Dedifferentiated amniotic fluid mesenchymal stem cell (primary cell): ENCODE results near the gene TBCD.

Experiments used
- DNase-seq: peaks from one replicate; pipeline ENCODE4 v3.0.0-alpha.2; 2016; ENCODE audit errors: extremely low spot score

Gene TBCD

DNA sequence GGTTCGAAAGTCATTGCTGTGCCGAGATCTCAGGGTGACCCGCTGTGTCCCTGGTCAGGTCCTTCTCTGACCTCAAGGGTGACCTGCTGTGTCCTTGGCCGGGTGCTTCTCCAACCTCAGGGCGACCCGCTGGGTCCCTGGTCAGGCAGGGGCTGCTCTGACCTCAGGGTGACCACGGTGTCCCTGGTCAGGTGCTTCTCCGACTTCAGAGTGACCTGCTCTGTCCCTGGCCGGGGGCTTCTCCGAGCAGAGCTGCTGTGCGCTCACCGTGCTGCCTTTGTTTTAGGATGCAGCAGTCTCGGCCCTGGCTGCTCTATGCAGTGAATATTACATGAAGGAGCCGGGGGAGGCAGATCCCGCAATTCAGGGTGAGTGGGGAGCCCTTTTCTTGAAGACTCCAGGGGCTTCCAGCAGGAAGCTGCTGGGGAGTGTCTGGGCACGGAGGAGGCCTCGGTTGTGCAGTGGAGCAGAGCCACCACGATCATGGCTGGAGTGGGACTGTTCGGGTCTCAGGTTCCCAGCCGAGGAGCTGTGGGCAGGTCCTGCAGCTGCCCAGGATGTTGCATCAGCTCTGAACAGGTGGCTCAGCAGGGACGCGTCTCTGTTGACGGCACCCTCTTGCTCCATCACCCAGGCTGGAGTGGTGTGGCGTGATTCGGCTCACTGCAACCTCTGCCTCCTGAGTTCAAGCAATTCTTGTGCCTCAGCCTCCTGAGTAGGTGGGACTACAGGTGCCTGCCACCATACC lies 171.7 kb downstream of the TBCD start:
- DNase-seq, result no peak

- no peak for DNase-seq
These were observed 172.3 kb downstream of the TBCD start for GRCh38 chr17:82924214-82924613.

GRCh38 chr17:82924812-82925211 lies 172.9 kb downstream of the TBCD start:
- DNase-seq, result no peak

DNA sequence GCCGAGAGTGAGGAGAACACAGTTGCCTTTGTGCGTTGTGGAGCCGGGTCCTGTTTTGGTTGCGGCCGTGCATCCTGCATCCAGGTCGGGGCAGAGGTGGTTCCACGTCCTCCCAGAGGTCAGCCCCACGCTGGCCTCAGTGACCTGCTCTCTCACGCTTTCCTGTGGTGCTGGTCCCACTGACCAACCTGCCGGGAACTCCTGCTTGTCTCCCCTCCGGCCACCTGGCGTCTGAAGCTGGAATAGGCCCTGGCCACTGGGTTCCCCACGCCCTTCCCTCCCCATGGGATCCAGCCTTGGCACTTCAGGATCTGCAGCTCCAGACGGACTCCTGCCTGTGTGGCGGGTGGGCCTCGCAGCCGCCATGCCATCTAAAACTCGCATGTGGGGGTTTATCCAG lies 173.5 kb downstream of the TBCD start:
- no peak for DNase-seq

DNA sequence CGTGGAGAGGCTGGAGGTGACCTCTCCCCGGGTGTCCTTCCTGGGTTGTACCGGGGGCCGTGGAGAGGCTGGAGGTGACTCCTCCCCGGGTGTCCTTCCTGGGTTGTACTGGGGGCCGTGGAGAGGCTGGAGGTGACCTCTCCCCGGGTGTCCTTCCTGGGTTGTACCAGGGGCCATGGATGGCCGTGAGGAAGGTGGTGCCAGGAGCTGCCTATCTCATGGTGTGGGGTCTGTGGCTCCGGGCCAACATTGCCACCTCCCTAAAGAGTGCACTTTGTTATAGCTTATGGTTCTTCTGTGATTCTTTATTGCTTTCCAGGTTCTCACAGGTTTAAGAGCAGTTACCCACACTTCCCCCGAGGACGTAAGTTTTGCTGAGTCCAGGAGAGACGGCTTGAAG lies 174.2 kb downstream of the TBCD start:
- DNase-seq, result no peak

GRCh38 chr17:82926716-82927115 lies 174.9 kb downstream of the TBCD start:
- DNase-seq, result no peak

DNA sequence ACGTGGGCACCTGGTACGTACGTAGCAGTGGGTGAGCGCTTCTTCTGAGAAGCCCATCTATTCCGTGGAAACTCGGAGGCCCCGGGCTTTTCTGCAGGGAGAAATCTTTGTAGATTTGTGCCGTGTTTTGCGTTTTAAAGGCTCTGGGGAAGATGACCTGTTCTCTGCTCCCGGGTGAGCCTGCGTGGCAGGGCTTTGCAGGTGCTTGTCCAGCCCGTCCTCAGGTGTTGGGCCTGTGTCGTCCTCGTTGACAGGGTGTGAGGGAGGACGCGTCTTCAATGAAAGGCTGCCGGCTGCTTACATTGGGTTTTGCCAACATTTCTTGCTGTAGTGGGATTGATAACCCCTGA lies 175.4 kb downstream of the TBCD start:
- DNase-seq, result no peak

DNA sequence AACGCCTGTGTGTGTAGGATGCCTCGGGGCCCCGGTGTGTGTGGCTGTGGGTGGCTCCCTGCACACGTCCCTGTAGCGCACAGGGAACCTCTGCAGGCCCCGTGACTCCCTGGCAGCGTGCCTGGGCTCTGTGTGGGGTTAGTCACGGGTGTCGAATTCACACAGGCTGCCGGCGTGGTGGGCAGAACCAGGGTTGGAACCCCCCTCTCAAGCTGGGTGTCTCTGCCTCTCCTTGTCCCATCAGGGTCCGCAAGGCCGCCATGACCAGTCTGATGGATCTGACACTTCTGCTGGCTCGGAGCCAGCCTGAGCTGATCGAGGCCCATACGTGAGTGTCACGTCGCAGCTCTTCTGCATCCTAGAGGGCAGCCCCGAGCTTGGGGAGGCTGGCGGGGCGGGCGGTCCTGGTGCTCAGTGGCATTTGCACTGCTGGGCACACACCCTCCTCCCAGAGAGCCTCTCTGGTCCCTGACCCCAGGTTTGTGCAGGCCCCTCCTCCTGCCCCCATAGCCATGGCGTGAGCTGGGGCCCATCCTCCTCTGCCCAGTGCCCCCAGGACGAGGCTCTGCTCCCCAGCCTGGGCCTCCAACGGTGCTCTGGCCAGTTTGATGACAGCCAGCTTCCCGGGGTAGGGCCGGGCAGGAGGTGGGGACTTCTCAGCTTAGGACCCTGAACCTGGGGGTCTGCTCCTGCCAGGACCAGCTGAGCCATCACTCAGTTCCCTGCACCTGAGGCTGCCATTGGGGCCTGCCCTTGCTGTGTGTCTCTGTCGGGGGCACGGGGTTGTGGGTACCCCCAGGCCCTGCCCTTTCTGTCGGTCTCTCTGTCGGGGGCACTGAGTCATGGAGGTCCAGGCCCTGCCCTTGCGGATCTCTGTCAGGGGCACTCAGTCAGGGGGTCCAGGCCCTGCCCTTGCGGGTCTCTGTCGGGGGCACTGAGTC lies 176.1 kb downstream of the TBCD start:
- DNase-seq, result no peak

DNA sequence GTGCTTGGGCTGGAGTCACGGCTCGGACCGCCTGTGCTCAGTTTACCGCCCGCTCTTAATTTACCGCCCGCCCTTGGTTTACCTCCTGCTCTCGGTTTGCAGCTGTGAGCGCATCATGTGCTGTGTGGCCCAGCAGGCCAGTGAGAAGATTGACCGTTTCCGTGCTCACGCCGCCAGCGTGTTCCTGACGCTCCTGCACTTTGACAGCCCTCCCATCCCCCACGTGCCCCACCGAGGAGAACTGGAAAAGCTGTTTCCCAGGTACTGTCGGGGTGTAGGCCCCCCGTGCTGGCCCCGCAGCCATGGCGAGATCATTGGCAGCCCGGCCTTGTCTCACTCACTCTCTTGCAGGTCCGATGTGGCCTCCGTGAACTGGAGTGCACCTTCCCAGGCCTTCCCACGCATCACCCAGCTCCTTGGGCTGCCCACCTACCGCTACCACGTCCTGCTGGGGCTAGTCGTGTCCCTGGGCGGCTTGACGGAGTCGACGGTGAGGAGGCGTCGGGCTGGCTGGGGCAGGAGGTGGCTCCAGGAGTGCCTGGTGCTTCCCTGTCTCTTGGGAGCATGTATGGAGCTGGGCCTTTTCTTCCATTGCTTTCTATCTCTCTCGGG lies 177.3 kb downstream of the TBCD start:
- DNase-seq, result no peak

GRCh38 chr17:82929676-82930042 lies 177.8 kb downstream of the TBCD start:
- no peak for DNase-seq

- DNase-seq, result no peak
These were observed 178.4 kb downstream of the TBCD start for GRCh38 chr17:82930043-82930923.

GRCh38 chr17:82930924-82931698 lies 179.2 kb downstream of the TBCD start:
- DNase-seq, result no peak

- peak; percentile 69 for DNase-seq
These were observed 180.0 kb downstream of the TBCD start for GRCh38 chr17:82931699-82932517.

DNA sequence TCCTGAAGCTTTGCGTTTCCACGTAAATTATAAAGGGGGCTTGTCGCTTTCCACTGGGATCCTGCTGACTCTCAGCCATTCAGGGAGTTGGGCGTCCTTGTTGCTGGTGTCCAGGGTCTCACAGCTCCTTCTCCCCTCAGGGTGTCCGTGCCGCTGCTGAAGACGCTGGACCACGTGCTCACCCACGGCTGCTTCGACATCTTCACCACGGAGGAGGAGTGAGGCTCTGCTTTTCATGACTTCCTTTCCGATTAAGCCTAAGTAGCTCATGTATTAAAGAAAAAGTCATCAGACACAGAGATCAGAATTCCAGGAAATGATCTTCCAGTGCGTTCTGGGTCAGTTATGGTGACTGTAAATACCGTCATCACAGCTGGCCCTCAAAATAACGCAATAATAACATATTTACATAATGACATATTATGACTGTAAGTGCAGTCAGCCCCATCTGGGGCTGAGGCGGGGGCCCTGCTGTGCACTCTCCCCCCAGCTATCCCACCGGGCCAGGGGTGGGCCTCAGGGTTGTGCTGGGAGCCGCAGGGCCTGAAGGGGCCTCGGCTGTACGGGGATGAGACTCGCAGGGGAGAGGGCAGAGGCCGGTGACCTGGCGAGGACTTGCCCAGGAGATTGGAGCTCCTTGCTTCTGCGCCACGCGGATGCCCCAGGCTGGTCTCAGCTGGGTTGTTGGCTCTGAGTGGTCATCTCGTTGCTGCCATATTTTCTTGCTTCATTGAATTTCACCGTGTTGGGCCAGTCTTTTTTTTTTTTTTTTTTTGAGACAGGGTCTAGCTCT lies 180.8 kb downstream of the TBCD start:
- DNase-seq, result no peak

GRCh38 chr17:82933911-82934310 lies 182.0 kb downstream of the TBCD start:
- DNase-seq, result no peak

DNA sequence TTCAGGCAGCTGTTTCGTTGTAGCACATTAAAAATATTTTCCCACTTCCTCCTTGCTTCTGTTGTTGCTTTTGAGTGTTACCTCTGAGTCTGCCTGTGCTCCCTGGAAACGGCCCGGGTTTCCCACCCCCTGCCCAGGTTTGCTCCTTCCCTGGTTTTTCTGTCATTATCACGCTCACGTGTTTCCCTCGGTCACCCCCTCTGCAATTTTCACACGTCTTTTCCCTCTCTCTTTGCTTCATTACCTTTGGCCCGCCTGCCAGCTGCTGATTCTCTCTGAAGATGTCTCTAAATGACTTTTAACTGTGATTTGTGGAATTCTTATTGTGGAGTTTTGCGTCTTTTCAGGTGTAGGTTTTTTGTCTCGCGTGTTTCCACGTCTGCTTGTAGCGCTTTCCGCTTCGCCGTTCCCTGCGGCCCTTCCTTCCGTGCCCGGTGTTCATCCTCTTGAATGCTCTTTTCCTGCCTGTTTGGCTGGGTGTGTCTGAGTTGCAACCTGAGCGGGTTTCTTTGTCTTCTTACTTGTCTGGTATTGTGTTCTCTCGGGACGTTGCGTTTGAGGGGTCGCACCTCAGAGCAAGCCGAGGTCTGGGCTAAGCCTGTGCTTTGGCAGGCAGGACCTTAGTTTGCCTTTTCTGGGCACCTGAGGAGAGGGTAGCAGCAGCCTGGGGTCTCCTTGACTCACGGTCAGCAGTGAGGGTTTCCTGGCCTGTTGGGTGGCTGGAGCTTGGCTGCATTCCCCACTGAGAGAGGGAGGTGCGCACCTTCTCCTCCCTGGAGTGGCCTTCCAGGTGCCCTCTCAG lies 184.3 kb downstream of the TBCD start:
- DNase-seq, result no peak

DNA sequence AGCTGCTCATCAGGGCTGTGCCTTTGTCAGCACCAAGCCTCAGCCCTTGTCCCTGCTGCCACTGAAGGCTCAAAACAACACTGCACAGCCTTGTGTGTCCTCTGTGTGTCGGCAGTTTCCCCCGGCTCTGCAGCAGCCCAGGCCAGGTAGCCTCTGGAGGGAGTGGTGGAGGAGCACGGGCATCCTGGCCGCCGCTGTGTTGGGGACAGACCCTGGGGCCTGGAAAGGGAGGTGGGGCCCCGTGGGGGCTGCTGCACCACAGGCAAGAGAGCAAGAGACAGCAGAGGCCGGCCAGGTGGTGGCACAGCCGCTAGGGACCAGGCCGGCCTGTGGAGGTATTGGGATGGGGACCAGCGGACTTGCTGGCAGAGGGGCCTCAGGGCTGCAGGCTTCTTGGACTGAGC lies 184.9 kb downstream of the TBCD start:
- no peak for DNase-seq
